GF-D8 (cell line): ENCODE measurements around the gene GCSAM.
A peak's percentile ranks its signal among the peaks of the same experiment; 100 is the strongest.

Experiments
- DNase-seq: peaks from one replicate; lab custom pipeline; 2025; lab: John Stamatoyannopoulos, UW

GCSAM gene

DNA sequence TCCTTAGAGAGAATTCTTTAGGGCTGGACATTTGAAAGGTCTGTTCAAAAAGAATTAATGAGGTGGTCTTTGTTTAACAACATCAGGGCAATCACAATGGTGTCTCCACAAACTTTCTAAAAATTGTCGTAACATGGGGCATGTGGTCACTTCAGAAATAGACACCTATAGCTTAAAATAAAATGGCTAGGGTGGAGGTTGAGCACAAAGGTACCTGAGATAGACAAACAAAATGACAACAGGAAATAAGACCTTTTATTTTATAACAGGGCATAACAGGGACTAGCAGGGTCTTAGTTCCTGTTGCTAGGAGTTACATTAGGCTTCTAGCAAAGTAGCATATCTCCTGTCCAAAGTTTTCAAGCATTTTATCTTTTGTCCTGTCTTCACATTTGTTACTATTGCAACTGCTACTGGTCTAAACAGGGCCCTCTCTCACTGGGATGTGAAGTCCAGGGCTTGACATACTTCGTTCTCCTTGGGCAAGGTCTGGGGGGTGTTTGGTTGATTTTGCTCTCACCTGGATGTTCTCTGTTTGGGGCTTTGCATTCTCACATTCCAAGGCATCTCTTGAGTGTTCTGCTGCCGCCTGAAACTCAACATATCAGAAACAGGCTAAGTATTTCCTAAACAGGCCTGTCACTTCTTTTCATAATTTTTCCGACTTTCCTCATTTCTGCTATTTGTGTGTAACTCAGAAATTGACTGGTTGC is 3.0 kb downstream of the GCSAM start:
- no peak for DNase-seq

DNA sequence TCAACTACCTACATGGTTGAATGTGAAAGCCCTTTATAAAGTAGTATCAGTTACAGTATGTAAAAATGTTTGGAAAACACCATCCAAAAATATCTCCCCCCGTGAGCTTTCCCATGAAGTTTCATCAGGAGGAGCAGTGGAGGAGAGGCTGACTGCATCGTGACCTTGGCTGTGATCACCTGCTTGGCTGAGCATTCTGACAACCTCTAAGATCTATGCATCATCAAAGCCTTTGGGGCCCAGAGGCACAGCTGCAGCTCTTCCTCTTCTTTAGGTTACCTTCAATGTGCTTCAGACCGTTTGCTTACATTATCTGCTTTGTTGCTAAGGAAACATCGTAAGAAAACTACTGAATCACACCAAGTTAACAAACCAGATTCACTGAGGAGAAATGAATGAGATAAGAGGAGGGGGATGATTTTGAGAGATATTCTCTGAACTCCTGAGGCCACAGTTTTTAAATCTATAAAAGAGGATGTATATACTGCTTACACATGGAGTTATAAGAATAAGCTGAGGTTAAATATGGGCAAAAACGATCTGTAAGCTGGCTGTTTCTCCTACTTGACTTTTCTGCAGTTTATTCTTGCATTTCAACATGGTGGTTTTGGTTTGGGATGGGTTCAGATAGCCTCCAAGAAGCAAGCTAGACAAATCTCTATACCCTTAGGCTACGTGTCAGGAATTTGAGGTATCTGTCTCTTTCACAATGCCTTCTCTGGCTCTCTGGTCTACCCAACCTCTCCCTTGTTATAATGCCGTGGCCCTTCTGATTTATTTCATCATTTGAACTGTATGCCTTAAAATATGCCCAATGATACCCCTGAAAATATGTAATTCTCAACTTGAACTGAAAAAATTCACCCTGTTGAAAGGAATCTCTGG is 4.0 kb downstream of the GCSAM start:
- DNase-seq, result no peak

DNA sequence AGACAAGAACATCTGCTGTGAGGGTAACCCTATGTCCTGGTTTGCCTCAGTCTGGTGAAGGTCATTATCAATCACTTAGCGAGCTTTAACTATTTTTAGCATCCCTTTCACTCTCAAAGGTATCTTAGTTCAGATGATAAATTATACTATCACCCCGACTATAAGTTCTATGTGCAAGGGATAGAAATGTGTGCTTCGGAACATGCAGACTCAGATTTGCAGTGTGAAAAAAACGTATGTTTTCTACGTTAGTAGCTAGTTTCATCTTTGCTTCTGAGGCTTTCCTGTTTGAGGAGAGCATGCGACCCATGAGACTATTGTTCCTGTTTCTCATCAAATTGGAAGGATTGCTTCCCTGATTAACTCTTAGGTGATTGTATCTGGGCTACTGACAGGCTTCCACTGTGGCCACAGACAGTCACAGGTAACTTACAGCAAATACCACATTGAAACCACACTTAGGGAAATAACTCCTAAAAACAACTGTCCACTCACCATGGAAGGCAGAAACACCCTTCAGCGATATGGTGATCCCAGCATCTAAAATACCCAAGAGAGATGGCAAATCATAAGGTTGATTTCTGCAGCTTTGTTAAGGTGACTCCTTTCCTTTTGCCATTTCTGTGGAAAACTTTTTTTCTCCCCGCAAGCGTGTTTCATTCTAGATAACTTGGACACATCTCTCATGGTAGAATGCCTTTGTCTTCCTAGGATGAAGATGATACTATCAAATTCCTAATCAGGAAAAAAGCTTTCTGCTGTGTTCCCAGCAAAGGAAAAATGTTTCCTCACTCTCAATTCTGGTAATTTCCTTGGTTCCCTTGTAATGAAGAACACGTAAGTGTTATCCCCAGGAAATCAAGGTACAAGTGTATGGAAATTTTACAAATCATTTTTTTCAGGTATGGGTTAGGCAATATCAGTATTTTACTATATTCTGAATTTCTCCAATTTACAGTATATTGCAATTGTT is 5.2 kb downstream of the GCSAM start:
- no peak for DNase-seq

DNA sequence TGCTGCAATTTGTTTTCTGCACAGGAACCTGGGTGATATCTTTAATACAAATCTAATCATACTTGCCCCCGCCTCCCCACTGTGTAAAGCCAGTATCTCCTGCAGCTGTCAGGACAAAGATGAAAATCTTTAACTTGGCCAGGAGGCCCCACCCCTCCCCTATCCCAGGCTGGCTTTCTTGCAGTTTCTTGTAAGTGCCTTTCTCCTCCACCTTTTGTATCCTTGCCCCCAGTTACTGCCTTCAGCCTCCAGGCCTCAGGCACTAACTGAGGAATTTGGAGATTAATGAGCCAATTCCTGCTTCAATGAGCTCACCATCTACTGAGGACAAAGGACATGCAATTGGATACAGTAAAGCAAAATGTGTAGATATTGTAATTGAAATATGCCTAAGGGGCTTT is 6.5 kb downstream of the GCSAM start:
- no peak for DNase-seq

DNA sequence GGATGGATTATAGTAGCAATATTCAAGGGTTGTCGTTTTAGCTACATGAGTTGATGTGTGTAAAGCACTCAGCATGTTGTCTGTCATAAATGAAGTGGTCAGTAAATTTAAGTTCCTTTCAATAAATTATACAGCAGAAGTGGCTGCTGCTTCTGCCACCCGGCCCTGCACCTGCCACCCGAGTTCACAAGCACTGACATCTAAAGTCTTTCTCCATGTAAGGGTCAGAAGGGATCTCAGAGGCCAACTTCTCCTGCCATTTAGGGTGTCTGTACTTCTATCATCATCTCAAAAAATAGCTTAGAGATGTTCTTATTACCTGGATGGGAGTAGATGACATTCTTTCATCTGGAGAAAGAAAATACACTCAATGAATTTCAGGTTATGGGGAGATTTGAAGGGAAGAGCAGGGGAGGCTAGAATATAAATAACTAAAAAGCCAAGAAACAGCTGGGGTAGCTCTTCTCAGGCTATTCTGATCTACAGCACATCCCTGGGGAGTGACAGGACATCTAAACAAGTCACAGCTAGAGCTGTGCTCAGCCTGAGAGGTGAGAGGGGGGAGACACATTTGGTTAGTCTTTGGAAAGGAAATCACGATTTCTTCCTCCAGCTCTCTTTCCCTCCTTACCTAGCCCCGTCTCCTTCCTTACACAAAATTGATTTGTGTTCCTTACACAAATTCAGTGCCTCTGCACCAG is 8.0 kb downstream of the GCSAM start:
- DNase-seq, result no peak

DNA sequence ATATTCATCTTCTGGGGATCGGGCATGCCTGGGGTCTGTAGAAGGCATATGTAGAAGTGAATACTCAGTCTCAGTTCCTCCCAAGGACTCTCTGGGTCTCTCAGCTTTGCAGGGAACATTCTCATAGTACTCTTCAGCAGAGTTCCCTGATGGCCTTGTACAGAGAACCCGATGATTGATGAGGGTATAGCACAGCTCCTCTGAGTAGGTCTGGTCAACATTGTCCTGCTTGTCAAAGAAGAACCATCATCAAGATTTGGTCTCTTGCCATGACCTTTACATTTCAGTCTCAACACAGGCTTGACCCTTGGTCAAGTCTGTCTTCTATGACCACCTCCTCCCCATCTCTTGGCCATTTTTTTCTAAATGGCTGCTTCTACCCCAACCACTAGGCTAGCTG is 9.5 kb downstream of the GCSAM start:
- DNase-seq, result no peak

DNA sequence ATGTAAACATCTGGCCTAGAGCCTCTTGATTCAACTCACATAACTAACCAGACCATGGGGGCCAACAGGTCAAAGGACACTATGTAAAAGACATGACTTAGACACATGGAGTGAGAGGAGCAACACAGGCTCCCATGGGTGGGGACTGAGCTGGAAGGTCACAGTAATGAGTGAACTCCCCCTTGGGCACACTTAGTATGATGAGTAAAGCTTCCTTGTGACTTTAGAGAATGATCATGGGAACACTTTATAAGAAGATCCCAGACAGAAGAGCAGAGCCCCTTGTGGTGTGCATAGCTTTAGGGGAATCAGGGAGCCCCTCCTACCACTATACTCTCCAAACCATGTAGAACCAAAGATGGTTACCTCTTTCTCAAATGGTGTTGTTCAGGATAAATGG is 10.2 kb downstream of the GCSAM start:
- no peak for DNase-seq

DNA sequence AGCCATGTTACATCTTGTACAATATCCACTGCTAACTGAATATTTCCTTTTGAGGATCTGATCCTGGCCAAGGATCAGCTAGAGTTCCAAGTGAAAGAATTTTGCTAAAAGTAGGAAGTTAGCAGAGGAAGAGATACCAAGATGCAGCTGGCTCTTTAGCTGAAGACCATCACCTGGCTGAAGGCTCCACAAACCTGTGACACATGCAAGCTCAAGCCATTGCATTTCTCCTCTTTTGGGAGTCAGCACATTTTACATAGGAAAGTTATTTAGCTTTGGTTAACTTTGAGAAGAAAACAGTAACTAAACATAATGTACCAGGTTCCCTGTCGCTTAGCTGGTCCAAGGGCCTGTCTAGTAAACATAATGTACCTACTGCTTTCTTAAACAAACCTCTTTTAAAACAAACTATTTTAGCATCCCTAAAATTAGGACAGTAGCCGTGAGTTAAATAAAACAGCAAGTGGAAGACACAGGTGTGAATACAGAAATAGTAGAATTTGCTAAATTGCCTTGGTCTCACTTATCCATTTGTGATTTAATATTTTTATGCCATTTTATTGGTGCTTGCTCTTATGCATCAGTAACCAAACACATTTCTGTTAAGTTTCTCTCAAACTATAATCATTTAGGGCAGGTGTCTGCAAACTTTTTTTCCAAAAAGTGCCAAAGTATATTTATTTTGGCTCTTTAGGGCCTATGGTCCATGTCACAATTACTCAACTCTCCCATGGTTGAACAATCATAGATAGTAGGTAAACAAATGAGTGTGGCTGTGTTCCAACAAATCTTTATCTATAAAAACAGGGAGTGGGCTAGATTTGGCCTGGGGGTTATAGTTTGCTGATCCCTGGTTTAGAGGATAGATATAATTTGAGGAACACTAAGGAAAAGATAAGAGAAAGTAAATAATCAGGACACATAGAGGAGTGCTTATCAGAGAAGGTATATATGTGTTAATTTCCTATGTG is 11.2 kb downstream of the GCSAM start:
- DNase-seq, result no peak

DNA sequence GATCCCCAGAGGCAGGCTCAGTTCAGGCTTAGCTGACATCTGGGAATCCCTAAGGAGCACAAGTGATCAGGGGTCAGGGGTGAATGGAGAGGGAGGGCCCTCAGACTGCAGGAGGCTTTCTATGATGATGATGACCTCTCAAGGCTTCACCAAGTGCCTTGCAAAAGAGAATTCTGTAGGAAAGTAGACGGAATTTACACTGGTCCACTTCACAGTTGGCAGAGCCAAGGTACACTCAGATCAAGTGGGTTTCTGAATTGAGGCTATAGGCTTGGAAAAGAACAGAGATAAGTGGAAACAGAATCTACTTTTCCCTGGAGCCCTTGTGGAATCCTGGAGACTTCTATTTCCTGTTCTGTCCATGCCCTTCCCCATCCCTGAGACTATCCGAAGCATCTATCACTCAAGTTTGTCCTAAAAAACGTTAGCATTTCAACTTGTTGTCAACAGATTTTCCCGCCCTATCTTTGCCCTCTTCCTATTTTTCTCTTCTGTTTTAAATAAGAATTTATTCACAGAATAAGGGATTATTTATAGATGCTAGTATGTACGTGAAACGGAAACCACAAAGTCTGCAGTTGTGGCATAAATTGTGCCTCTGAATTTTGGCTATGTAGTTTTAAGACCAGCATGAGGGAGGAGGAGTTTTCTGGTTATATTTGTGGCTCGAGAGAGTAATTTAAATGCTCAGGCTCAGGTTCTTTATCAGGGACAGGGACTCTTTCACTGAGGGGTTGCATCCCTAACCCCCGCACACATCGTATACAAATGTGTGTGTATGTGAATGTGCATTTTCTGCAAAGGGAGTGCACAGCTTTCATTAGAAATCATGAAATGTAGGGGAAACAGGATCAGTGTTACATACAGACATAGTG is 12.8 kb downstream of the GCSAM start:
- DNase-seq, result no peak

DNA sequence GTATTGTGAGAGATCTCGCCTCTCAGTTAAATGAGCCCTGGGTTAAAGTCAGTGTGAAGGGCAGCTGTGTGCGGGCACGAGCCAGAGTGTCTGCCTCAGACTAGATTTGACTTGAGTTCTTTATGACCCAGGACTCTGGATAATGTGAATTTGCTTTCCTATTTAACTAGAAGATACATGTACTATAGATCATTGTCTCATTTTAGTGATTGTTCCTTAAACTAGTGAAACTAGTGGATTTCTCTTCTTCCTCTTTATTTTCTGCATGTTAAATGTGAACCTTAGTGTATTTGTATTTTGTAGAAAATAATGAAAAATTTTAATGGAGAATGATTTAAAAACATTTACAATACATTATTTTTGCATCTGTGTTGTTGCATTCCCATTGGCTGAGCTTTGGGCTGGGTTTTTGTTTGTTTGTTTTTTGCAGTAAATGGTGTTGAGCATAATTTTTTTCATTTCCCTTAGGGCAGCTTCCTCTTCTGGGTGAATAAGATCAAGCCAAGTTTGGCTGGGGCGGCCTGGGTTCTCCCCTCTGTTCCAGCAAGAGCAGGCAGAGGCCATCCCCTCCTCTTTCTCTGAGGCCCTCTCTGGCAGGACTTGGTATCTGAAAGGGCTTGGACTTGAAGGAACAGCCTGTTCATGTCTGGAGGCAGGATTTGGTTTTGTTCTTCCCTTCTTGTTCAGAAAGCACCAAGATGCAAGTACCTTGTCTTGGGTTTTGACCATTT is 15.0 kb downstream of the GCSAM start:
- no peak for DNase-seq

DNA sequence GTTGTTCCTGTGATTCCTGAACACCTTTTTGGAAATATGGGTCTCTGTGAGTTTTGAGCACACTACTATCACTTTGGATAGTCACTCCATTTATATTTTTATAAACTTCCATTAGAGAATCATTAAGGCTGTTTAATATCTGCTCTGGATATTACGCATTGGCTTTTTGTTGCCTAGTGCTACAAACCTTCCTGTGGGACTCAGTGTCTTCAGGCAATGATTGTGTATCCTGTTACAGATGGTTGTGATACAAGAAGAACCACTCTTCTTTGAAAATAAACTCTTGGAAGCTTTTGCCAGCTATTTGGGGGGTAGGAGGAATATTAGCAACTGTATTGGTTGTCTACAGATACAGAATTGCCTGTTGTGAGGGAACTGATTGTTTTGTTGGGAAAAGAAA is 15.6 kb downstream of the GCSAM start:
- DNase-seq, result no peak

DNA sequence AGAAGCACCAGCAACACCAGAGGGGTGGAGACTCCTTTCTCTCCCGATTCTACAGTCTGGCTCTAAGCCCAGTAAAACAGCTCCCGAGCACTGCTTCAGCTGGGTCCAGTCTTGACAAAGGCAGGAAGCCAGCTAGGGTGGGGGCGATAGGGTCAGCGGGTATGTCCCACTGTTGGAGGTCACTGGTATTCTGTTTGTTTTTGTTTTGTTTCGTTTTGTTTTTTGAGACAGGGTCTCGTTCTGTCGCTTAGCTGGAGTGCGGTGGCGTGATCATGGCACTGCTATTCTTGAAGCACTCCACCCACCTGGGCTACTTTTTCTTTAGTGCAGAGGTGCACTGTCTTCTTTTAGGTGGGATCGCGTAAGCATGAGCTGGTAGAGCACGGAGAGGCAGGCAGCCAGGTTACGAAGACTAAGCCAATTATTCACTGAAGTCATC is 16.3 kb downstream of the GCSAM start:
- no peak for DNase-seq

DNA sequence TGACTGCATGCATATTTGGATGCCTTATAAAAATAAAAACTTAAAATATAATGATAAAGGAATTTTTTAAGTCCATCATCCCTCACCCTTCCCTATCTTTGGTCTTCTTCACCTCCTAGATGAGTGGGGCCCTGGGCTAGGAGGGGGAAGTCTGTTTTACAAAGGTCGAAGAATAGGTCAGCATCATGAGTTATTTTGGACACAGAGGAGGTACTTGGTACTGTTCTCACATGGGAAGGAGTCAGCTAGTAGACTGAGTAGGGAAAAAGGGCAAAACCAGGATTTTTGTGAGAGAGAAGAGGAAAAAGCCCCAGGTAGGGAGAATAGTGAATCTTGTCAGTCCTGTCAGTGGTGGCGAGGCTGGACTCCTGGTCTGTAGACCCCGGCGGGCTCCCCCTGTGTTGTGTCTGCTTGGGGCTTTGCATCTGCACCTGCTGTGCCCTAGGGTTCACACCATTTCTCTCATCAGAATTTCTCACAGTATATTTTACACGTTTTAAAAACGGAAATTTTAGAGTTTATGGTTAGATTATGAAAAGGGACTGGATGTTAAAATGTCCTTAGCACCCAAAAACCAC is 17.2 kb downstream of the GCSAM start:
- DNase-seq, result no peak

DNA sequence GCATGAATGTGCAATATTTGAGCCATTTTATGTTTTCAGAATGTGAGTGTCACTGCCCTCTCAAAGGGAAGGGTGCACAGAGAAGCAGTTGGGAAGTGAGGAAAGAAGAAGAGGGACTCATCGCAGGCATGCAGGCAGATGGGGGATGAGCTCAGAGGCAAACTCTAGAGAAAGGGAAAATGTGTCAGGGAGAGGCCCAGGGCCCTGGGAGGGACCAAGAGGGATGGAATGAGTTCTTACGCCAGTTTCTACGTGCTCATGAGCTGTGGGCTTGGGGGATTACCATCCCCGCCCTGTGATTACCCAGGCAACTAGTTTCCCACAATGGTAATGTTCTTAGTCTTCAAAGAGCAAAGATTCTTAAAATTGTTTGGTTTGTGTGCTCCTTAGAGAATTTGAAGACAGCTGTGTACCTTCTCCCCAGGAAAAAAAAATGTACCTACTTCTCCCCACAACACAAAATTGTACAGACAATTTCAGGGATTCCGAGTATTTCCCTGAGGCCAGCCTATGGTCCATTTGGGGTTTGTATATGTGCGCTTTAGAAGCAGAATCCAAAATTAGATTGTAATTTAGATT is 17.8 kb downstream of the GCSAM start:
- no peak for DNase-seq

DNA sequence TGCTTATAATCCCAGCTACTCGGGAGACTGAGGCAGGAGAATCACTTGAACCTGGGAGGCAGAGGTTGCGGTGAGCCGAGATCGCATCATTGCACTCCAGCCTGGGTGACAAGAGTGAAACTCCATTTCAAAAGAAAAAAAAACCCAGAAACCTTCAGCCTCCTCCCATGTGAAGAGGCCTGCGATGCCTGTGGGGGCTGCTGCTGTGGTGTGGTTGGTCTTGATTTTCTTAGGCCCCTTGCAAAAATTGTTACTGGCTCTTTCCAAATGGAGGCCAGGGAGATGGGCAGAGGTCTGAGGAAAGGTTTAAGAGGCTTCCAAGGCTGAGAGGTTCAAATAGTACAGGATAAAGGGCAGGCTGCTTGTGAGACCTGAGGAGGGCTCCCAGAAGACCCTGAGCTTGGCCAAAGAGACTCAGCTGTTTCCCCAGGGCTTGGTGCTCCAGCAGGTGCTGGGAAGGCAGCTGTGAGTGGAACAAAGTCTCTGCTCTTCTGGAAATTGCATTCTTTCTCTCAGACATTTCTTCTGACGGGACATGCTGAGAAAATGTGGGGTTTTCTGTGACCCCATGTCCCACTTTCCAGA is 18.4 kb downstream of the GCSAM start:
- no peak for DNase-seq

DNA sequence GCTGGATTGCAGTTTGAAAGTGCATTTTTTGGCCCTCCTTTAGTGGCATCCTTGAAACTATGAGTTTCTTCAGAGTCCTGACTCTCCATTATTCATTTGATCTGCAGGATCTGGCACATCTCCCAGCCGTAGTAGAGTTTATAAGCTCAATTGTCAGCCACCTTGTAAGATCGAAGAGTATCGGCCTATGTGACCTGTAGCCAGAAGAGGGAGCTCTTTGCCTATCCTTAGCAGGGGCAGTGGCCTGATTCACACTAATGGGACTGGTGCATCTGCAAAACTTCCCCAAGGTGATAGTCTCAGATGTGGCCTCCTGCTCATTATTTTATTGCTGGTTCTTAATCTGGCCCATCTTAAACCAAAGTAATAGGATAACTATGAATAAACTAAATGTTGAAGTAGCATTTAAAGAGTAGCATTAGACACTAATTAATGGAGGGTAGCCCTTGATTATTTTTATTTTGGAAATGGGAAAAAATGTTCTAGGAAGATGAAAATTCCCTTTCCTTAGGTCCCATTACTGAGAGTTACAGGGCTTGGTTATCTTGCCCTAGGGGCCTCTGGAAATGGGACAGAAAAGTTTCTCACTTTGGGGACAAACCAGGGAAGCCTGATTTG is 21.2 kb downstream of the GCSAM start:
- peak; percentile 3 for DNase-seq

DNA sequence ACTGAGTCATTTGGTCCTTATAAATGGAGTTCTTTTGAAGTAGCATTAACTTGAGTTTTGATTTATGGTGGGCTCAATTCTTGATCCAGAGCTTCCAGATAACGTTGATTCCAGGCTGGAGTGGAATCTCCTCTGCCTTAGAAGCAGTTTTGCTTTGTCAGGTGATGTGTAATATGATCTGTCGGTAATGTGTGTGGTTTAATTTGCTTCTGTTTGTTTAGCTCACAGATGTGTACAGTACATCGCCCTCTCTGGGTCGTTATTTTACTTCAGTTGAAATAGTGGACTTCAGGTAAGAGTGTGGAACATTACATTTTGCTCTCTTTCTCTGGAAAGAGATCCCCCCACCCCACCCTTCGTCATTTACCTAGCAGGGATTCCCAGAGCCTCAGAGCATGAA is 23.7 kb downstream of the GCSAM start:
- no peak for DNase-seq
